Measurements from ENCODE around the gene NBEA. TPM values are rescaled to one million over a fixed set of nuclear protein-coding genes. Genes with fewer than 3 reads are reported as not detected.
A peak's percentile ranks its signal among the peaks of the same experiment; 100 is the strongest.

Gene NBEA
- total RNA-seq, 1 donor from 2014 or later = 10.8 TPM

GRCh38 chr13:35474496-35475211 is 532.6 kb downstream of the NBEA start:
- no peak for DNase-seq (ENCODE audit: low read depth, low spot score)
- Mint-ChIP-seq H3K9me3 (no peaks in the 10 kb centered on the region), H3K27ac (ENCODE audit: unreplicated experiment) (no peak overlapping the region), H3K27me3 (ENCODE audit: low read depth) (peaks cover 99% of the 10 kb centered on the region), H3K36me3 (ENCODE audit: low read depth) (peaks cover 2% of the 10 kb centered on the region), H3K4me1 (peaks cover 56% of the 10 kb centered on the region), H3K4me3 (peak overlapping the region; percentile 82)
- TF ChIP-seq CTCF (conservative IDR thresholded peaks at IDR 0.05) = no peak

- DNase-seq (ENCODE audit: low read depth, low spot score) = peak; percentile 35
- no peak overlapping the region for H3K27ac Mint-ChIP-seq (ENCODE audit: unreplicated experiment)
- no peak for TF ChIP-seq CTCF (conservative IDR thresholded peaks at IDR 0.05)
- H3K4me3 Mint-ChIP-seq = peak overlapping the region; percentile 82
- H3K9me3 Mint-ChIP-seq = no peaks in the 10 kb centered on the region
- peaks cover 2% of the 10 kb centered on the region for H3K36me3 Mint-ChIP-seq (ENCODE audit: low read depth)
- peaks cover 99% of the 10 kb centered on the region for H3K27me3 Mint-ChIP-seq (ENCODE audit: low read depth)
- peaks cover 50% of the 10 kb centered on the region for H3K4me1 Mint-ChIP-seq
Measured at GRCh38 chr13:35475212-35475959, 533.3 kb downstream of the NBEA start.

GRCh38 chr13:35475960-35476943 is 534.2 kb downstream of the NBEA start, which contains the start of gene MAB21L1:
Gene MAB21L1 (minus strand): TSS chr13:35476689. CDS start chr13:35476138, 551 bp downstream.
- Mint-ChIP-seq H3K27me3 (ENCODE audit: low read depth) (peaks cover 99% of the 10 kb centered on the region), H3K4me3 (peak within 1 kb of the TSS; percentile 82), H3K4me1 (peaks cover 45% of the 10 kb centered on the region), H3K9me3 (no peaks in the 10 kb centered on the region), H3K36me3 (ENCODE audit: low read depth) (peaks cover 2% of the 10 kb centered on the region), H3K27ac (ENCODE audit: unreplicated experiment) (no peak within 1 kb of the TSS)
- no peak for TF ChIP-seq CTCF (conservative IDR thresholded peaks at IDR 0.05)
- DNase-seq (ENCODE audit: low read depth, low spot score) = peak; percentile 34

- Mint-ChIP-seq H3K4me3 (peak overlapping the region; percentile 35), H3K27ac (ENCODE audit: unreplicated experiment) (no peak overlapping the region), H3K9me3 (no peaks in the 10 kb centered on the region), H3K27me3 (ENCODE audit: low read depth) (peaks cover 92% of the 10 kb centered on the region), H3K36me3 (ENCODE audit: low read depth) (peaks cover 2% of the 10 kb centered on the region), H3K4me1 (peaks cover 39% of the 10 kb centered on the region)
- DNase-seq (ENCODE audit: low read depth, low spot score) = no peak
- TF ChIP-seq CTCF (conservative IDR thresholded peaks at IDR 0.05) = no peak
Measured at GRCh38 chr13:35477386-35477946, 535.4 kb downstream of the NBEA start.
